ENCODE measurements around the gene CD247. TPM values are rescaled to one million over a fixed set of nuclear protein-coding genes. Genes with fewer than 3 reads are reported as not detected.

CD247 gene
- total and polyA plus RNA-seq, 10 of the 15 experiments (the other 5 are each of a cell fraction or from before 2014, with no cell fraction given) = 0.10 to 0.77 (median 0.30) TPM

- H3K4me2 ChIP-seq (ENCODE audit: control insufficient read depth, insufficient read depth) = no peak overlapping the region
- no peaks in the 10 kb centered on the region for H3K36me3 ChIP-seq (ENCODE audit: control insufficient read depth in 2 of 2, insufficient read depth in 2 of 2, low read length in 1 of 2)
- ChIA-PET SMC1A (ENCODE audit: uncharacterized antibody, unreplicated experiment) (interaction anchor here (0.6 to 0.9 kb wide), 2 partner anchors 68 to 90 kb away, joined by 3 to 4 read pairs; no protein-coding TSS in a partner anchor), RAD21 (ENCODE audit: unreplicated experiment) (no interaction called here), POLR2A (no interaction called here), CTCF (interaction anchor here (1.1 kb wide), 1 partner anchor 22 kb away, joined by 3 read pairs; no protein-coding TSS in a partner anchor)
- BruUV-seq (replicated peaks) = no TSS peak
- no peak overlapping the region for H3K27ac ChIP-seq (ENCODE audit: control insufficient read depth, insufficient read depth)
- no peak overlapping the region for H3K4me3 ChIP-seq
- H3K79me2 ChIP-seq (ENCODE audit: control insufficient read depth, insufficient read depth, low read length) = no peaks in the 10 kb centered on the region
- no peaks in the 10 kb centered on the region for H3K9me3 ChIP-seq (replicated peaks; ENCODE audit: control insufficient read depth, insufficient read depth, low read length)
- H2AFZ ChIP-seq (ENCODE audit: control insufficient read depth, low read depth, low read length) = no peak overlapping the region
- no peak for FAIRE-seq
- intact Hi-C loops (cut with micrococcal nuclease; ENCODE audit: unreplicated experiment) (no loop called here), in situ Hi-C loops (cut with MboI) (no loop called here)
- 66% methylated on average over 7 of the region's 7 CpGs for WGBS (ENCODE audit: insufficient coverage, insufficient replicate concordance, low lambda C conversion rate, missing lambda C conversion rate)
- no peaks in the 10 kb centered on the region for H3K4me1 ChIP-seq (ENCODE audit: control insufficient read depth, insufficient read depth, low read length)
- TF ChIP-seq EED (IDR thresholded peaks at IDR 0.05; ENCODE audit: low read depth) = no peak
- no peak for TF ChIP-seq TARDBP (IDR thresholded peaks at IDR 0.05; ENCODE audit: borderline replicate concordance)
- TF ChIP-seq ZBTB4 (CRISPR knock-in tag; IDR thresholded peaks at IDR 0.05) = no peak
- TF ChIP-seq IKZF2 (IDR thresholded peaks at IDR 0.05) = no peak
- no peak for TF ChIP-seq POLR2A (IDR thresholded peaks at IDR 0.05; ENCODE audit: low read depth, low read length)
- TF ChIP-seq MXI1 (IDR thresholded peaks at IDR 0.05; ENCODE audit: low read depth, low read length) = no peak
- TF ChIP-seq SMARCA5 (IDR thresholded peaks at IDR 0.05) = no peak
- TF ChIP-seq SRF (IDR thresholded peaks at IDR 0.05; ENCODE audit: low read depth in 2 of 2, low read length in 2 of 2) = no peak
- no peak for TF ChIP-seq BRCA1 (IDR thresholded peaks at IDR 0.05; ENCODE audit: low read depth, low read length)
- TF ChIP-seq HSF1 (IDR thresholded peaks at IDR 0.05; ENCODE audit: low read depth, low read length) = no peak
- no peak for TF ChIP-seq KLF5 (IDR thresholded peaks at IDR 0.05; ENCODE audit: partially characterized antibody)
- TF ChIP-seq RBBP5 (conservative IDR thresholded peaks at IDR 0.05) = no peak
- TF ChIP-seq E4F1 (IDR thresholded peaks at IDR 0.05; ENCODE audit: borderline replicate concordance, partially characterized antibody) = no peak
- TF ChIP-seq ZNF217 (IDR thresholded peaks at IDR 0.05) = no peak
- TF ChIP-seq SIN3A (IDR thresholded peaks at IDR 0.05; ENCODE audit: low read depth, low read length) = no peak
- no peak for TF ChIP-seq ESRRA (IDR thresholded peaks at IDR 0.05; ENCODE audit: low read length)
- DNase-seq (ENCODE audit: low read depth, low spot score) = no peak
- no peak for ATAC-seq
- no peaks in the 10 kb centered on the region for H4K20me1 ChIP-seq (ENCODE audit: control insufficient read depth, insufficient read depth)
- H3K27me3 ChIP-seq (replicated peaks in 1 of 2; ENCODE audit: control insufficient read depth in 2 of 2, insufficient read depth in 2 of 2, low read length in 1 of 2) = no peaks in the 10 kb centered on the region; a peak in 1 of 4 replicates
- H3K9ac ChIP-seq (ENCODE audit: control insufficient read depth, insufficient read depth, low read length) = no peak overlapping the region
Measured at GRCh38 chr1:167512046-167512654, 6.2 kb downstream of the CD247 start.
